ENCODE results near the gene PI4KB. TPM values are rescaled to one million over a fixed set of nuclear protein-coding genes. Genes with fewer than 3 reads are reported as not detected.

Gene PI4KB
- total and polyA plus RNA-seq, 9 of the 15 experiments (the other 6 are each of a cell fraction or from before 2014, with no cell fraction given), result 3.1 to 65.4 (median 45.1) TPM

DNA sequence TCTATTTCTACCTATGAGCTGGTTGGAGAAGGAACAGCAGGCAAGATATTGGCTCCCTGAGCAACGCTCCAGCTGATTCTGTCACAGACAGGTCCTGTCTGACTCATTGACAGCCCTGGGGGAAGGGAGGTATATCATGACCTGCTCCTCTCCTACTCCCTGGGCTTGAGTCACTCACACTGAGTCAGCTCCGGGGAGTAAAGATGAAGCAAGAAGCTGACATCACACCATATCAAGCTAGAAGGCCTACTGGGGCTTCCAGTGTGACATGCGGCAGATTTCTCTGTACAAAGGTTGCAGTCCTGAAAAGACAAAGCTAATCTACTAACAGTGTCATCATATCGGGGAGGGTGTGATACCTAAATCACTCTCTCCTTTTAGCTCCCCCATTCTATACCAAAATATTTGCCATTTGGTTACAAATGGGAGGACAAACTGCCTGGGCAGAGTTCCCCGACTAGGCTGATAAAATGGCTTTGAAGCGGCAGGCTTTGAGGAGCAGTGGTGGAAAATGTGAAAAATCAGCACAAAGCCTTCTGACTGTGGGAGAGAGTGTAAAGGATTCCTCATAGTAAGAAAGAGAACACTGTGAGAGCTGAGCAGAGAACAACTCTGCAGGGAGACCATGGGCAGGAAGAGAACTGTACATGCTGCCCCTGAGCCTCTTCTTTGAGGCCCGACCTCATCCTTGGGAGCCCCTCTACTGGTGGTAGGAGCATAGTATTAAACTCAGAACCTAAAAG, 15.5 kb downstream of the PI4KB start (continued):
- TF ChIP-seq, protein P1, sequence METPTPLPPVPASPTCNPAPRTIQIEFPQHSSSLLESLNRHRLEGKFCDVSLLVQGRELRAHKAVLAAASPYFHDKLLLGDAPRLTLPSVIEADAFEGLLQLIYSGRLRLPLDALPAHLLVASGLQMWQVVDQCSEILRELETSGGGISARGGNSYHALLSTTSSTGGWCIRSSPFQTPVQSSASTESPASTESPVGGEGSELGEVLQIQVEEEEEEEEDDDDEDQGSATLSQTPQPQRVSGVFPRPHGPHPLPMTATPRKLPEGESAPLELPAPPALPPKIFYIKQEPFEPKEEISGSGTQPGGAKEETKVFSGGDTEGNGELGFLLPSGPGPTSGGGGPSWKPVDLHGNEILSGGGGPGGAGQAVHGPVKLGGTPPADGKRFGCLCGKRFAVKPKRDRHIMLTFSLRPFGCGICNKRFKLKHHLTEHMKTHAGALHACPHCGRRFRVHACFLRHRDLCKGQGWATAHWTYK (CRISPR knock-in tag; IDR thresholded peaks at IDR 0.05), result 0 out of 2 replicates have a peak, but pooled peaks have one; percentile 30
- peak; percentile 83; the same call in 1 of the 2 replicates for TF ChIP-seq ZKSCAN8 (CRISPR knock-in tag; IDR thresholded peaks at IDR 0.05)
- TF ChIP-seq FOXJ3 (CRISPR knock-in tag; IDR thresholded peaks at IDR 0.05), result no peak
- peak; percentile 83 for TF ChIP-seq FOS (IDR thresholded peaks at IDR 0.05; ENCODE audit: extremely low read depth, insufficient read length)
- peak; percentile 85 for TF ChIP-seq ZNF644 (tag; IDR thresholded peaks at IDR 0.05; ENCODE audit: low read depth)
- TF ChIP-seq NR4A1 (CRISPR knock-in tag; IDR thresholded peaks at IDR 0.05), result no peak
- TF ChIP-seq NR4A1 (tag; IDR thresholded peaks at IDR 0.05), result peak; percentile 89
- peak; percentile 74; the same call in 1 of the 2 replicates for TF ChIP-seq SP1 (CRISPR knock-in tag; IDR thresholded peaks at IDR 0.05)
- TF ChIP-seq SAP30 (IDR thresholded peaks at IDR 0.05; ENCODE audit: borderline replicate concordance, insufficient read depth, low read depth, low read length, poor library complexity, severe bottlenecking), result peak; percentile 86
- TF ChIP-seq, protein P2, sequence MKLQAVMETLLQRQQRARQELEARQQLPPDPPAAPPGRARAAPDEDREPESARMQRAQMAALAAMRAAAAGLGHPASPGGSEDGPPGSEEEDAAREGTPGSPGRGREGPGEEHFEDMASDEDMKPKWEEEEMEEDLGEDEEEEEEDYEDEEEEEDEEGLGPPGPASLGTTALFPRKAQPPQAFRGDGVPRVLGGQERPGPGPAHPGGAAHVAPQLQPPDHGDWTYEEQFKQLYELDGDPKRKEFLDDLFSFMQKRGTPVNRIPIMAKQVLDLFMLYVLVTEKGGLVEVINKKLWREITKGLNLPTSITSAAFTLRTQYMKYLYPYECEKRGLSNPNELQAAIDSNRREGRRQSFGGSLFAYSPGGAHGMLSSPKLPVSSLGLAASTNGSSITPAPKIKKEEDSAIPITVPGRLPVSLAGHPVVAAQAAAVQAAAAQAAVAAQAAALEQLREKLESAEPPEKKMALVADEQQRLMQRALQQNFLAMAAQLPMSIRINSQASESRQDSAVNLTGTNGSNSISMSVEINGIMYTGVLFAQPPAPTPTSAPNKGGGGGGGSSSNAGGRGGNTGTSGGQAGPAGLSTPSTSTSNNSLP (IDR thresholded peaks at IDR 0.05; ENCODE audit: borderline replicate concordance, low read depth, low read length), result peak; percentile 77; the same call in 1 of the 2 replicates
- TF ChIP-seq NUFIP1 (IDR thresholded peaks at IDR 0.05; ENCODE audit: partially characterized antibody), result no peak
- TF ChIP-seq, protein P3, sequence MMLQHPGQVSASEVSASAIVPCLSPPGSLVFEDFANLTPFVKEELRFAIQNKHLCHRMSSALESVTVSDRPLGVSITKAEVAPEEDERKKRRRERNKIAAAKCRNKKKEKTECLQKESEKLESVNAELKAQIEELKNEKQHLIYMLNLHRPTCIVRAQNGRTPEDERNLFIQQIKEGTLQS (IDR thresholded peaks at IDR 0.05), result peak; percentile 100
- TF ChIP-seq, protein P3 (CRISPR knock-in tag; conservative IDR thresholded peaks at IDR 0.05), result peak; percentile 100
- TF ChIP-seq CBFA2T3 (IDR thresholded peaks at IDR 0.05), result peak; percentile 73
- TF ChIP-seq, protein P4, sequence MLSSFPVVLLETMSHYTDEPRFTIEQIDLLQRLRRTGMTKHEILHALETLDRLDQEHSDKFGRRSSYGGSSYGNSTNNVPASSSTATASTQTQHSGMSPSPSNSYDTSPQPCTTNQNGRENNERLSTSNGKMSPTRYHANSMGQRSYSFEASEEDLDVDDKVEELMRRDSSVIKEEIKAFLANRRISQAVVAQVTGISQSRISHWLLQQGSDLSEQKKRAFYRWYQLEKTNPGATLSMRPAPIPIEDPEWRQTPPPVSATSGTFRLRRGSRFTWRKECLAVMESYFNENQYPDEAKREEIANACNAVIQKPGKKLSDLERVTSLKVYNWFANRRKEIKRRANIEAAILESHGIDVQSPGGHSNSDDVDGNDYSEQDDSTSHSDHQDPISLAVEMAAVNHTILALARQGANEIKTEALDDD (IDR thresholded peaks at IDR 0.05), result peak; percentile 71
- no peak for TF ChIP-seq ZNF239 (CRISPR knock-in tag; IDR thresholded peaks at IDR 0.05)
- peak in 1 of 2 experiments; percentile 62; a peak in 1 of 4 replicates for TF ChIP-seq TEAD1 (CRISPR knock-in tag; IDR thresholded peaks at IDR 0.05)
- TF ChIP-seq SMARCA4 (IDR thresholded peaks at IDR 0.05), result peak; percentile 98
- TF ChIP-seq BCL6 (CRISPR knock-in tag; IDR thresholded peaks at IDR 0.05), result no peak
- no peak for TF ChIP-seq POLR3G (IDR thresholded peaks at IDR 0.05; ENCODE audit: extremely low read depth, insufficient read length, insufficient replicate concordance)
- no peak for TF ChIP-seq GMEB1 (CRISPR knock-in tag; IDR thresholded peaks at IDR 0.05)
